ENCODE measurements around the gene DNAJB8.

DNA sequence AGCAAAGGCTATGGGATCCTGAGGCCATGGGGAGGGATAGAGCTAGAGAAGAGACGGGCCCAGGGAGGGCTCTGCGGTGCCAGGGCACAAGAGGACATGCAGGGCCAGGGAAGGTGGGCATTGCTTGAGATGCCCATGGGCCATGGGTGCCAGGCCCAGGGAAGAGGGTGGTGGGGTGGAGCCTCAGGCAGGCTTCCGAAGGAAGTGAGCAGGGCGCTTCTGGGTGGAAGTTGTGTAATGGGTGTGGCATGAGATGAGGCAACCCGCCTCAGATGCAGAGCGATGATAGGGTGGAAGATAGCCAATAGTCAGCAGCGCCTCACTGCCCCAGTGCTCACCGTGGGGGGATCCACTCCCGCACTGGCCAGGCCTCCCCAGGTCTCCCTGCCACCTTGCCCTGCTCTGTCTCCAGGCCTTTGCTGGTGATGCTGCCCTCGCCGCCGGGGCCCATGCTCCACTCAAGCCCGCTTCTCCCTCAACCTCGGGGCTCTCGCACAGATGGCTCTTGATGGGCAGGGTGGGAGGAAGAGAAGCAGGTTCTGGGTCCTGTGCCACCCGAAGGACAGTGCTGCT, 51.4 kb downstream of the DNAJB8 start:
- no peak for TF ChIP-seq FOXA1 (IDR thresholded peaks at IDR 0.05)
- TF ChIP-seq JUND (IDR thresholded peaks at IDR 0.05): no peak
